ENCODE measurements around the gene TLE4.
"Not testable (repeated sequence)": the region's sequence is repeated elsewhere in the genome, so short reads cannot be mapped to it uniquely, and the experiment has no call there.

Gene TLE4

DNA sequence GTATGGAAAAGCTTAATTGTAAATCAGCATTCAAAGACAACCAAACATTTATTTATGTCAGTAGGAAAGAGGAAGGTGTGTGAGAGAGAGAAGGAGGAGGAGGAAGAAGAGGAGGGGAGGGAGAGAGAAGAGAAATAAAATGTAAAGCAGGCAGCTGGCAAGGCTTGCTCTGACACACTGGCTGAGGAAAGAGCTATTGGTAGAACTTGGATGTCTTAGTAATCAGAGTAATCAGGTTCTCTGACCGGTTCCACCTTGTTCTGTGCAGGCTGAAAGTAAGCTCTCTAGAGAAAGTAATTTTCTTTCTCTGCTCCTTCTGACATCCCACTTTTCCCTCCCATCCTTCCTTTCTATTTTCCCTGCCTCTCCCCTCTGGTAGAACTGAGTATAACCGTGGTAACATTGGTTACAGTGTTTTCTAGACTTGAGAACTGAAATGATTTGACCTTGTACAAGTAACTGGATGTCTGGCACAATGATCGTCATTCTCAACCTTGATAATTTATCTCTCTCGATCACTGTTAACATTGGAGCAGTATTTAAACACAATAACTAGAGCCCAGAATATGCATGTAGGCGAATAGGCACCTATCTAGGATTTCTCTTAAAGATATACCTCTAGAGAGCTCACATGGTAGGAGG, 33.3 kb downstream of the TLE4 start:
- DNase-seq, result no peak

DNA sequence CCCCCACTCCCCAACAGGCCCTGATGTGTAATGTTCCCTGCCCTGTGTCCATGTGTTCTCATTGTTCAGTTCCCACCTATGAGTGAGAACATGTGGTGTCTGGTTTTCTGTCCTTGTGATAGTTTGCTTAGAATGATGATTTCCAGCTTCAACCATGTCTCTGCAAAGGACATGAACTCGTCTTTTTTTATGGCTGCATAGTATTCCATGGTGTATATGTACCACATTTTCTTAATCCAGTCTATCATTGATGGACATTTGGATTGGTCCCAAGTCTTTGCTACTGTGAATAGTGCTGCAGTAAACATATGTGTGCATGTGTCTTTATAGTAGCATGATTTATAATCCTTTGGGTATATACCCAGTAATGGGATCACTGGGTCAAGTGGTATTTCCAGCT, 34.8 kb downstream of the TLE4 start:
- not testable (repeated sequence) for DNase-seq

DNA sequence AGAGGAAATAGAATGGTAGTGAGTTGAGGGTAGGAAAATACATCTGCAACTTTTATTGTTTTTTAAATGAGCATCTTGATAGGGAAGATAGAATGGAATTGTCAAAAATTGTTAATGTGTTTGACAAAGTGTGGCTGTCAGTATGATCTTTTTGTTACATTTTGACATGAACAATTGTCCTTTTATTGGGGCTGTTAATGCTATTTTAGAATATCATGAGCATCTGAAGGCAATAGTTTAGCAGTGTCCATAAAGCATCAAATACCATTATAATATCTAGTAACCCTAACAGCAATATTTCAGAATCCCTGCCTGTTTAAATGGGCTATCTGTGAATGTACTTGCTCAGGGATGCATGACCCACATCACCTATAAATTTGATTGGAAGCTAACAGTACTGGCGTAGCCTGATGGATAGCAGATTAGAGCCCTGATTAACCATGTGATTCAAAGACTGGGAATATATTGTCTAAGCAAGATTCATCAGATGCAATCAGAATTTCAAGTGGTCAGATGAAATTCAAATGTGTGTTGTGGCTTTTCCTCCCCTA, 37.8 kb downstream of the TLE4 start:
- no peak for DNase-seq

DNA sequence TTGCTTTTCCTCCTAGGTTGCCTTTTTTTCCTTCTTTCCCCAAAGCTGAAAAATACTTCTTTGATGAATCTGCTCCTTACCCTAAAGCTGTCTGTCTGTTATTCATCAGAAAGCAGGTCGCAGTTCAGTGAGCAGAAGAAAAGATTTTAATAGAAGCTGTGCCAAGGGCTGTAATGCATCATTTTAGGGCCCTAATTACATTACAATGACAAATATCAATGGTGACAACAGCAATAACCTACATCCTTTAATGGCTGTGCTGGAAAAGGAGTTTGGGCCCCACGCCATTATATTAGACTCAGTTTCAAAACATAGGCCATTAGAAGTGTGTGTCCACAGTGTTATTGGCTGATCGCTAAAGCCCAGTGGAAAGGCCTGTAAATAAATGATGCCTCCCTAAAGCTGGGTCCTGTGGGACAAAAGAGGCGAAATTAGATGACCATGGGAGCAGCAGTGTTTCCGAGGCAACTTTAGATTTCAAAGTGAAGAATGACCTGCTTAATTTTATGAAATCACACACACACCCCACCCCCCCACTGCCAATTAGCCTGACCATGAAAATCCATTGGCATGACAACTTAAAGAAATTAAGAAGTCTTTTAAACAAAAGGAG, 38.4 kb downstream of the TLE4 start:
- peak; percentile 11 for DNase-seq

DNA sequence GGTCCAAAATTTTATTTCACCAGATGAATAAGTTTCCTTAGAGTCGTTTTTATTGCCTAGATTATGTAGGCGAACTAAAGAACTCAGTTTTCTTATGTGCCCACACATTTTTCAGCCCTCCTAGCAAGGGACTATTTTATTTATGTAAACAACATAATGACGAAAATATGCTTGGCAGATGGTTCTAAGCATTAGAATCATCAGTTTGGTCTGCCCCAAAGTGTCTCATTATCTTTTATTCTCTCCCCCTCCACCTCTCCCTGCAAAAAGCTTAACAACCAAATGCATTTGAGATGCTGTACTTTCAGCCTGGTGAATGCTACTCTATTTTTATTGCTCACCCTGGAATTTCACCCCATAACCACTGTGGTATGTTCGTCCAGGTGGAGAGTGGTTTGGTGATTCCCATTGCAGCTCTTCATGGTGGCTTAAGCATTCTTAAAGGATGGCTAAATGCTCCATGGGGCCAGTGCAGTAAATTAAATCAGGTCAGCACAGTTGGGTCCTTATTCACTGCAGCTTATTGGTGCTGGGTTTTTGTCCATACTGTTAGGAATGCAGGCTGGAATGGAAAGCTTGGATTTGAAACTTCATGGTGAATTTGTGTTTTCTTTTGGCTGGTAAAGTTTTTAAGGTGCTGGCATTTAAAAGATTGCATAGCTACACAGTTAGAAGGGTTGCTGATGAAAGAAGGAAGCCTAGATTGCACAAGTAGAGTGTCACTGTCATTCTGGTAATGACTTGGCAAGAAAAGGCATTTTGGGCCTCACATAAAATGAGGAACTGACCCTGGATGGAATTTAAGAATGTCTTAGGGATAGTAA, 39.2 kb downstream of the TLE4 start:
- DNase-seq, result no peak

DNA sequence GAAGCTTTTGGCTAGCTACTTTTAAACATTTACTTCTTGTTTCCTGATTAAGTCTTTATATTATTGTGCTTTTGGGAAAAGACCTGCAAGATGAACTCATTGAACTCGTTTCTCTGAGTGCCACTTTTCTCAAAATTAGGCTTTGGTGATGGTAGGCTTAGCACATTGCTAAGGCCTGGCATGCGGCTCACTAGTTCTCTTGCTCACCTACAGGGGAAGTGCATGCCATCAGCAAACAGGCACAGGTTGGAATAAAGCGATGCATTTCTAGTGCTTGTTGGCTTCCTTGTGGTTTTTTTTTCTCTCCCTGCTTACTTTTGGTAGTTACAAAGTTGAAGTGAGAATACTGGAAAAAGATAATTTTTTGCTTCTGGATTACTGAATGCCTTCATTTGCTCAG, 41.4 kb downstream of the TLE4 start:
- no peak for DNase-seq

DNA sequence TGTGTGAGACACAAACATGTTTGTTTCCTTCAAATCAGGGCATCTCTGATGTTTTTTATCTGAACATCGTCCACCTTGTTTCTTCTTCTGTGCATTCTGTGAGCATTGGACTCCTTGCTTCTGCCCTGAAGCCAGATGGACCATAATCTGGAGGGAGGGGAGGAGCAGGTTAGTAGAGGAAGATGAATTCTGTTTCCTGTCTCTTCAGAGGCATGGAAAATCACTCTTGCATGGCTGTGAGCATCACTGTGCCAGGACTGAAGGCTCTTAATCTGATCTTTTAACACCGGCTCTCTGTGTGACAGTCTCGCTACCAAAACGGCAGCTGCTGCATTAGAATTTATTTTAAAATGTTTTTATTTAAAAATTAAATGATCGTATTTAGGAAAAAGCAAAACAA, 43.3 kb downstream of the TLE4 start:
- no peak for DNase-seq

DNA sequence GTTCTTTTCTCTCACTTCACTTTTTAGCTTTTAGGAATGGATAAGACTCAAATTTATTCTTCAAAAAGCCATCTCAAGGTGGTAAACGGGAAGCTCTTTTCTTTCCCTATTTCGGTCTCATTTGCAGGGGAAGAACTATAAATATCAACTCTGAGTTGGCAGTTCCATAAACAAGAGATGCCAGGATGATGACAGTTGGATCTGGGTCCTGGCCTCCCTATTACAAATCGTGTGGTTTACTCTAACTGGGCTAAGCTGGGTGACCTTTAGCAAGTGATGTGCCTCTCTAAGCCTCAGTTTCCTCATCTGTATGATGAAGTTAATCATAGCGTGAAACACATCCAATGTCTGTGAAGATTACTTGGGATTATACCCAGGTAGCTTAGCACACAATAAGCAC, 44.2 kb downstream of the TLE4 start:
- DNase-seq, result no peak

DNA sequence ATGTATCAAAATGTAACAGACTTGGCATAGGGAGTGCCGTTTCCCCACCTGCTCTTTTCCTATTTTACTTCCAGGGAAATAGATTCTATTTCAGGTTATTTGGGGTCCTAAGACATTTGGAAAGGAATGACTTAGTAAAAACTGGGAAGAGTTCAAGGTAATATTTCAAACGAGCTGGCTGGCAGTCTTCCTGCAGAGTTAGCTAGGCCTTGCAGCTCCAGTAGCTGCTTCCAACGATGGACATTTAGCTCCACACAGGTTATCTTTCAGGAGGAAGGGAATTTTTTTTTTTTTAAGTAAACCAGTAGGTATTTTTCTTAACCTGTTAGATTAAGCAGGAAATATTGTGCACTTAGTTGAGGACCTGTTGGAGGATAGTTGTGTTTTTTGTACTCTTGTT, 45.2 kb downstream of the TLE4 start:
- no peak for DNase-seq

DNA sequence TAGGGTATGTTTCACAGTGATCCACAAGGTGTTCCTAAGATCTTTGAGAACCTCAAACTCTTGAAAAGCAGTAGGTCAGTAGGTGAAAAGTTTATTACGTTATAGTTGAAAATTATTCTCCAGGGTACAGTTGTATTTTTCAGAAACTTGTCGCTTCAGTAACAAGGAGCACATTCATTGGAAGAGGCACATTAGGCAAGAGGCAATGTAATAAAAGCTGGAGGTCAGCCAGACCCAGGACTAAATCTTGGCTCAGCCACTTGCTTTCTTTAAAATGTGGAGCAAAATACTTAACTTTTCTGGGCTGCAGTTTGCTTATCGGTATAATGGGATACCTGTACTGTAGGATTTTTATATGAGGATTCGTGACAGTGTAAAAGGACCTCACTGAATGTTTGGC, 45.6 kb downstream of the TLE4 start:
- no peak for DNase-seq

DNA sequence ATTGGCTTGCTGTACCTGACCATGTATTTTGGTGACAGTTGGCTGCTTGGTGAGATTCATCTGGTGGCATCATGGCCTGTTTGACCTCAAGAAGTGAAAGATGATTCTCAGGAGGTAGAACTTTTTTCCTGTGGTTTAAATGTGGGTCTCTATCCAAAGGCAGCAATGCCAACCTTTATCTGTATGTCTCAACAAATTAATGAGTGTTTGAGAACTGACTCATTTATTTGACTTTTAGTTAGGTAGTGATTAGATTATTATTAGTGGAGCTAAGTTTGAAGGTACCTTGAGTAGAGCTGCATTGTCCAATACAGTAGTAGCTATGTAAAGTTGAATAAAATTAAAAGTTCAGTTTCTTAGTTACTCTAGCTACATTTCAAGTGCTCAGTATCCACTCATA, 48.2 kb downstream of the TLE4 start:
- no peak for DNase-seq

DNA sequence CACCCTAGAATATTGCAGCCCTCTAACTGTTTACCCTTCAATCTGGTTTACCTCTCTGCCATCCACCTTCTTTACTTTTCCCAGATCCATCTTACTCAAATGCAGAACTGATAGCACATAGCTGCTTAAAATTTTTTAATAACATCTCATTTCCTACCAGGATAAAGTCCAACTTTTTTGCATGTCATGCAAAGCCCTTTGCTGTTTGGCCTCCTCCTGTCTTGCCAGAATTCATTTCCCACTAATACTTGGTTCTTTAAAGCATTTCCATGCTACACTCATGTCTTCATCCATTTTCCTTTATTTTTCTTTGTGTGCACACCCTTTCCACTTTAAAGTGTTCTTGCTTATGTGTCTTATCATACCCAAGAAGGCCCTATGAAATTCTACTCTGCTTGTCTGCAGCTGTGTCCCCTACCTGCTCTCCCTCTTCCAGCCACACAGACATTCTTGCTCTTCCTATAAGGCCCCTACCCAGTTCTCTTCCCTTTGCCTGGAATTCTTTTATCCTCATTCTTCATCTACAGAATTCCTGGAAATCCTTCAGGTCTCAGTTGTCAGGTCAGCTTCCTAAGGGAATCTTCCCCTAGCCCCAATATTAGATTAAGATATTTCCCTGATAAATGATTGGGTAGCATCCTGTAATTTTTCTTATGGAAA, 50.3 kb downstream of the TLE4 start:
- DNase-seq, result no peak

DNA sequence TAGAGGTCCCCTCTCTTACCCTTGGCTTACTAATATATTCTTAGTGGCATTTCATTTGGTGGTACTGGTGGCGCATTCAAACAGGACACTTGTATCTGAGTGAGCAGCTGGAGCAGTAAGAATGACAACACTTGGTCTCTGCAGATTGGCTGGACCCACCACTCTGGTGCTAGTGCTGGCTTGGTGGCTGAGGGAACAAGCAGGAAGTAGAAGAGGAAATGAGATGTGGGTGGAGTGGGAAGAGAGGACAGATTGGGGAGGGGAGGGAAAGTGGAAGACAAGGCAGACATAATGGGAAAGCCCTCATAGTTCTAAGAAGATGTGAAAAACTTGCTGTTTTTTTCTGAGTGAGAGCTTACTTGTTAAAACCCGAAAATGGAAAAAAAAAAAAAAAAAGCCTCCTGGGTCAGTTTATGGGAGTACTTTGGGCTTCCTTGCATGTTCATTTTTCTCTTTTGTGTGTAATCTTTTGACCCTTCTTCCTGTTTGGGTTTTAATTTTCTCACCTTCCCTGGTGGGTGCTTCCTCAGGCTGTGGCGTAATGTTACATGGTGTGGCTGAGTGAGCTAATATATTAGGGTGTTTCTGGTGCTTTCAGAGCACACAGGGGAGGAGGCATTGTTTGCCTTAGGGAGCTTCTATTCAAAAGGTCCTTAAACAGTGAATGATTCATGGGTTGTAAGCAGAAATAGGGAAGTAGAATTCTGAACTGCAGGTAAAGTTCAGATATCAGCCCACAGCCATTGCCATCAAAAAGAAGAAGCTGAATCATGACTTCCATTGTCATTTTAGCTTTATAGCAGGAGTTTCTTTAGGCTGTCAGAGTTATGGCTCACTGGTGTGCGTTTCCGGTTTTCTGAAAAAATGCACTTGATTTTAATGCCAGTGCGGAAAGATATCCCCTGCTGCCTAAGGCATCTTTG, 52.3 kb downstream of the TLE4 start:
- peak; percentile 85 for DNase-seq

DNA sequence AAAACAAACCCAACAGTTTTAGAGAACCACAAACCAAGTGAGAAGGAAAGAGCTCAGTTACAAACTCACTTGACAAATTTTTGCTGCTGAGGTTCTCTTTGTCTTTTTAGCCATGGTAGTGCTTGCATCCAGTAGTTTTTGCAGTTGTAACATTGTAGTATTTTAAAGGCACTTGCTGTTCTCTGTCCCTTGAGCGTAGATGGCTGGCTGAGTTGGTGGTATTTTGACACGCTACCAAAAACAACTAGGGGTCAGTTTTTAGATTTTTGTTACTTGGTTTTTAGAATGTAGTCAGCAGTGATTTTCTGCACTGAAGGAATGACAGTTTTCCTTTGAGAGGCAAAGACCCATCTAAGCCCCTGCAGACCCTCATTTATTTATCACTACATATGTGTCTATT, 58.0 kb downstream of the TLE4 start:
- DNase-seq, result no peak

DNA sequence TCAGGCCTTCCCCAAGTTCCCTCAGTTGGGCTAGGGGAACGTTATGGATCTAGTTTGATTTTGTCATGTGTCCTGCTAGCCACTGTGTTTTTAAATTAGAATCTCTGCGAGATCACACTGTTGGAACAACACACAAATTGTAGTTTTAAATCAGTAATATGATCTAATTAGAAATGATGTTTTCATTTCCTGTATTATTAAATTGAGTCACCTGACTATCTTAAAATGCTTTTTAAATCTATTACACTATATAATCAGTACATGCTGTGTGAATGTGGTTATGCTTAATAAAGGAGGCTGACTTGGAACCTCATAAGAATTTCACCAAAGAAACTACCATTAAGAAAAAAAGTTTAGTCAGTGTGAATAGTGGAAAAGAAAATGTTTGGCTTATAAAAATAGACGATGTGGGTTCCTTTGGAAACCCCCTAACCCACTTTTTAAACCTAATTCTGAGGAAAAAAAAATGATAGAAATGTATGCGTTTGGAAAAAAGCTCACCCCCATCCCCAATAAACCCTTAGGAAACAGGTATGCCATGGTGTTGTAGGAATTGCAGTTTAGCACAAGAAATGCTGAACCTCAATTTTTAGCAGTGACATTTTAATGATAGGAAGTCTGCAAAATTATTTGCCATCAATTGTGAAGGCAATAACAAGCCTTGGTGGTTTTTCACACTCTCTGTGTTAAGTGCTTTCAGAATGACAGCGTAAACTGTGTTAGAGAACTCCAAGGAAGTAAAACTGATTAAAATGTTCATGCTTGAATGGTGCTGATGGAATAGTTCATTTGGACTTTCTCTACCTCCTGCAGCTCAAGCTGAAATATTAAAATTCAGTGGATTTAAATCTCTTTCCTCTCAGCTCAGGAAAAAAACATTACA, 59.0 kb downstream of the TLE4 start:
- DNase-seq, result no peak

DNA sequence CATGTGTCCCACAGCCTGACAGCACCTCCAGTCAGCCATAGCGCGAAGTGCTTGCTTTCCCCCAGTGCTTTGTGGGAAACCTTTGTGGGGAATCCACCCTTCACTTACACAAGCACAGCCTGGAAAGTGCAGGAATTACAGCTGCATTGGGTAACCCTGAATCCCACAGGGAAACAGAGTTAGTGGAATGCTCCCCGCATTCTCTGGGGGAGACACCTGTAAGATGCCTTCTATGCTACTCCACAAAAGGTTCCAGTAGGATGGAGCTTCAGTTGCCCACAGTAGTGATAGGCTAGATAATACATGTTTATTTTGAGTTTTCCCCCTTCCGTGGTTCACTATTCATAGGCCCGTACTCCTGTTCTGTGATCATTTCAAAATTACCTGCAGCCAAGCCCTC, 60.3 kb downstream of the TLE4 start:
- no peak for DNase-seq

DNA sequence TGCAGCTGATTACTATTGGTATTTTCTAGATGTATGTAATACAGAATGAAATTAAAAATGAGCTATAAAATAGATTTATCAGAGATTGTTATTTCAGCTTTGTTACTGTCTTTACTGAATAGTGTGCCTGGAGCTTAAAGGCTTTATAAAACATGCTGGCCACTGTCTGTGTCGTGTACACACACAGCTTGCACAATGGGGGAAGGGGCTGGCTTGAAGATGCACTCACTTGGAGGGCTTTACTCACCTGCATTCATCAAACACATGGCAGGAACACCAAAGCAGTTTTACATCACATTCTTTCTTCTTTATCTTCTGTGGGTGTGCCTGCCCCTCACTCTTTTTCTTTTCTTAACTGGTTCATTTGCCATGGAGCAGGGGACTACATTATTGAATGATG, 60.9 kb downstream of the TLE4 start:
- DNase-seq, result no peak

DNA sequence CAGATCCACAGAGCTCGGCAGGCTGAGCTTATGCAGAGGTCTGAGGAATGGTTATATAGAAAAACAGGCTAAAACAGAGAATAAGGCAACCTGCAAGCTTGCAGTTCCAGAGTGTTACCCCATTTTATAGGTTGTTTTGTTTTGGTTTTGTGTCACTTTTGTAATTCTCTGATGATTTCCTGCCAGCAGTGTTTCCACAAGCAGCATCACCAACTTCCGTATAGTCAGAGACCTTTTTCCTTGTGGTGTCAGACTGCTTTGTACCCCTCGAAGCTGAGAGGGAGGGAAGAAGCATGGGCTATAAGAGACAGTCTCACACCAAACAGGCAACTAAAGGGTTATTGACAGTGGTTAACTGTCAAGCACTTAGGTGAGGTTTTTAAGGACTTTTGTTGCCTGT, 61.8 kb downstream of the TLE4 start:
- no peak for DNase-seq

DNA sequence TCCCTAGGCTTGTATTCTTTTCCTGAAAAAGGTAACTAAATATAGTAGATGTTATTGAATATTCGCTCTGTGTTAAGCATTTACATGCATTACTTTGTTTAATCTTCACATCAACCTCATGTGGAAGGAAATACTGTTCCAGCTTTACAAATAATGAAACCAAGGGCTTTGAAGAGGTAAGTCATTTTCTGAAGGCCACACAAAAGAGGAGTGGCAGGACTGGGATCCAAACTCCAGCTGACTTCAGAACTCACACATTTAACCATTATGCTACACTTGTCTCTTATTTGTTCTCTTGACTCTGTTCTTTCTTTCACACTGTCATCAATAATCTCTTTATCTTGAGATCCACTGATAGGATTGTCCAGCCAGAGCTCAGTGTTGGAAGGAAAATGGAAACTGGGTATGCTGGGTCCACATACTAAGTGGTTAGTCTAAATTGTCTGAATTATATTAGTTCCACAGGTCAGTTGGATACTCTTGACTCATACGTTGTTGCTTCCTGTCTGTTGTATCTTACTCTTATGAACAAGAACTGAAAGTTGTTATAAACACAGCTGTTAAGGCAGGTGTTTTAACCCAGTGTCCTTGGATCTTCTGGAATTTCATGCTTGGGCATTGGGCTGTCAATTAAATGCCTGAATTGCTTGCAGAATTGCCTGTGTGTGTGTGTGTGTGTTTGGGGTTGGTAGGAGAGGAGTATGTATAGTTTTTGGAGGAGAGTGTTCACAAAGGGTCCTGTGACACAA, 65.6 kb downstream of the TLE4 start:
- DNase-seq, result no peak

DNA sequence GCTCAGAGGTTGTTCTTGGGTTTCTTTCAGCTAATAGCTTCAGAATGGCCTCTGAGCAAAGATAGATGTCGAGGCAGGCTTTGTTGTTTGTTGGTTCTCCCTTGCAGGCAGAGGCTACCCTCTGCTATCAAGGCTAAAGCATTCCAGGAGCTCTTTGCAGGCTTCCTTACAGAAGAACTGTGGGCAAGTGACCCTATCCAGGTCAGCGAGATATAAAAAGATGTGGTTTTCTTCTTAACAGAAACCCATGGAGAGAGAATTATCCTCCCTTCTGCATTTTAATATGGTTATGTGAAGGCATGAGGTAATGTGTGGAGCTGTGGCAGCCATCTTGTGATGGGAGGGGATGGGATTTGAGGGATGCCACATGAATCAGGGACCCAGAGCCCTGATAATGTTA, 67.0 kb downstream of the TLE4 start:
- no peak for DNase-seq

DNA sequence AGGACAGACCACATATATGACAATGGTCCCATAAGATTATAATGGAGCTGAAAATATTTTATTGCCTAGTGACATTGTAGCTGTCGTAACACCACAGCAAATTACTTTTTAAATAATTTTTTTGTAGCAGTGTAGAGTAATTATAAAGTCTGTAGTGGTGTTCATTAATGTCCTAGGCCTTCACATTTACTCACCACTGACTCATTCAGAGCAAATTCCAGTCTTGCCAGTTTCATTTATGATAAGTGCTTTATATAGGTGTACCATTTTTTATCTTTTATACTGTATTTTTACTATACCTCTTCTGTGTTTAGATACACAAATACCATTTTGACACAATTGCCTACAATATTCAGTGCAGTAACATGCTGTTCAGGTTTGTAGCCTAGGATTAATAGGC, 67.6 kb downstream of the TLE4 start:
- no peak for DNase-seq

All from DMS153 (cell line).